Measurements from ENCODE around the gene PGBD5.

Gene PGBD5

DNA sequence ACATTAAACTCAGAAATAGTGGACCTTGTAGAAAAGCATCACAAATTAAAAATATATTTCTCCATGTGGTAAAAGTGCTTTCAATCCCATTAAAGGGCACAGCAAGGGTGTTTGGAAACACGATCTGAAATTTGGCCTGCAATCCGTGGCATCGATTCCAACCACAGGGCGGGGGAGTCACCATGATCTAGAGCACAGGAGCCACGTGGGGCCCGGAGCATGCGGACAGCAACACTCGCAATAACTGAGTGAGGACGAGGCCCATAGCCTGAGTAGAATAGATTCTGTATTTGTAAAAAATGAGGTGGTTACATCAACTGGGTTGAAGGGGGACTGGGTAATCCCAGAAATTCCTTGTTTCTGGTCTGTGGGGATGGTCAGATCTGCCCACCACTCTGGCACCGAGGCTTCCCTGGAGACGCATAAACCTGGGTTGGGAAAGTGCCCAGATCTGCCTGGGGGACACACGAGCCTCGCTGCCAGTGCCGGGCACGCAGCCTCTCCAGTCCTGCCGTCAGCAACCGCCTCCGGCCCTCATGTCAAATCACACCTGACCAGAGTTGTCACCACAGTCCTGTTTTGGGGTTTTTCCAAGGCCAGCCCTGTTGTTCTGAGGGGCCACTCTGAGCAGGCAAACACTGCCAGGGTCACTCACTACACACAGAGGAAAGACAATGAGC, 104.3 kb downstream of the PGBD5 start:
- TF ChIP-seq, protein P1, sequence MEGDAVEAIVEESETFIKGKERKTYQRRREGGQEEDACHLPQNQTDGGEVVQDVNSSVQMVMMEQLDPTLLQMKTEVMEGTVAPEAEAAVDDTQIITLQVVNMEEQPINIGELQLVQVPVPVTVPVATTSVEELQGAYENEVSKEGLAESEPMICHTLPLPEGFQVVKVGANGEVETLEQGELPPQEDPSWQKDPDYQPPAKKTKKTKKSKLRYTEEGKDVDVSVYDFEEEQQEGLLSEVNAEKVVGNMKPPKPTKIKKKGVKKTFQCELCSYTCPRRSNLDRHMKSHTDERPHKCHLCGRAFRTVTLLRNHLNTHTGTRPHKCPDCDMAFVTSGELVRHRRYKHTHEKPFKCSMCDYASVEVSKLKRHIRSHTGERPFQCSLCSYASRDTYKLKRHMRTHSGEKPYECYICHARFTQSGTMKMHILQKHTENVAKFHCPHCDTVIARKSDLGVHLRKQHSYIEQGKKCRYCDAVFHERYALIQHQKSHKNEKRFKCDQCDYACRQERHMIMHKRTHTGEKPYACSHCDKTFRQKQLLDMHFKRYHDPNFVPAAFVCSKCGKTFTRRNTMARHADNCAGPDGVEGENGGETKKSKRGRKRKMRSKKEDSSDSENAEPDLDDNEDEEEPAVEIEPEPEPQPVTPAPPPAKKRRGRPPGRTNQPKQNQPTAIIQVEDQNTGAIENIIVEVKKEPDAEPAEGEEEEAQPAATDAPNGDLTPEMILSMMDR (IDR thresholded peaks at IDR 0.05) = no peak
- TF ChIP-seq ZFX (IDR thresholded peaks at IDR 0.05; ENCODE audit: borderline replicate concordance) = no peak
- no peak overlapping the region for H3K27ac ChIP-seq

DNA sequence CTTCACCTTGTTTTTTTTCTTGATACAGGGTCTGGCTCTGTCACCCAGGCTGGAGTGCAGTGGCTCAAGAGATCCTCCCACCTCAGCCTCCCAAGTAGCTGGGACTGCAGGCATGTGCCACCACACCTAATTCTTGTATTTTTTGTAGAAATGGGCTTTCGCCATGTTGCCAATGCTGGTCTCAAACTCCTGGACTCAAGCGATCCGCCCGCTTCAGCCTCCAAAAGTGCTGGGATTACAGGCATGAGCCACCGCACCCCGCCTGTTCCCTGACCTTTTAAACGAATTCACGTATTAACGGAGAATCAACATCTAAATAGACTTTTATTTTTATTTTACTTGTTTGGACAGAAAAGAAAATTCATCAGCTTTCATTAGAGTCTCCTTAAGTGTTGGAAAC, 104.8 kb downstream of the PGBD5 start:
- TF ChIP-seq ZFX (IDR thresholded peaks at IDR 0.05; ENCODE audit: borderline replicate concordance) = no peak
- TF ChIP-seq, protein P1 (IDR thresholded peaks at IDR 0.05) = no peak
- no peak overlapping the region for H3K27ac ChIP-seq

DNA sequence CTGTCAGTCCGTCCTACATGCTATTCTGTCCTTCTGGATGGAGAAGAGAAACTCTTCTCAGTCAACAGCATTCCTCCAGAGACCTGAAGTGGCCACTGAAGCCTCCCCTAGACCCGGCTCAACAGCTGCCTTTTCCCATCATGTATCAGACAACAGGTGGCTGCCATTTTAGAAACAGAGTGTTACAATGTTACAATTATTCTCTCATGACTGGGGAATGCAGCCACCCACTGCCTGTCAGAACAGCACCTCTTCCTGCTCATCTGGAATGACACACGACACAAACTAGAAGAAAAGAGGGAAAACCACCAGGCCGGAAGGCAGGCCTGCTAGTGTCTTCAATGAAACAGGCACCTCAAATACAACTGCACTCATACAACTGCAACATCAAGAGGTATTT, 105.3 kb downstream of the PGBD5 start:
- no peak for TF ChIP-seq ZFX (IDR thresholded peaks at IDR 0.05; ENCODE audit: borderline replicate concordance)
- TF ChIP-seq, protein P1 (IDR thresholded peaks at IDR 0.05) = no peak
- H3K27ac ChIP-seq = no peak overlapping the region

DNA sequence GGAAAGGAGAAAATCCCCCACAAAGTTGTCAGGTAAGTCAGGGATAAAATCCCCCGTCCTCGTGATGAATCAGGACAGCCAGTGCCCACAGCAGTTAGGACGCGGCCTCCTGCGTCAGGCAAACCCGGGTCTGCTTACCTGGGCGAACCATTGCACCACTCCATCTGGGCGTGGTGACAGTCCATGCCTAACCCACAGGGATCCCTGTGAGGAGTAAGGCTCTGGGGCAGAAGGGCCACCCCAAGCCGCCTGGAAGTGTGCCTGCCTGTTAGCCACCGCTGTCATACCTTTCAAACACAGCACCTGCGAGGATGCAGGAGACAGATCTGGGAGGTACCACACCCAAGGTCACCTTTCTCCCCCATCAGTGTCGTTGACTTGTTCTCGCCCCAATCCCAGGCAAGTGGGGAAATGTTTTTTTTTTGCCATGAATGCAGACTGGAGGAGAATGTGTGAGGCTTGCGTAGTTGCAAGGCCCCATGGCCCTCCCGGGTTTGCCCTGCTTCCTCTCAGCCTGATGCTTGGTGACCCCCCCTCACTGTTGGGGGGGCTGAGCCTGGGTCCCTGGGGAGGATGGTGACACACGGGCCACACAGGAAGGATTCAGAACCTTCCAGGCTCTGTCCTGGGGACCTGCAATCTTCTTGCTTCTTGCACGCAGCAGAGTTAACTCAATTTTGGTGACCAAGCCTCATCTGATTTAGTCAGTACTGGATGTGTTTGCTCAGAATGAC, 107.0 kb downstream of the PGBD5 start:
- H3K27ac ChIP-seq = no peak overlapping the region

DNA sequence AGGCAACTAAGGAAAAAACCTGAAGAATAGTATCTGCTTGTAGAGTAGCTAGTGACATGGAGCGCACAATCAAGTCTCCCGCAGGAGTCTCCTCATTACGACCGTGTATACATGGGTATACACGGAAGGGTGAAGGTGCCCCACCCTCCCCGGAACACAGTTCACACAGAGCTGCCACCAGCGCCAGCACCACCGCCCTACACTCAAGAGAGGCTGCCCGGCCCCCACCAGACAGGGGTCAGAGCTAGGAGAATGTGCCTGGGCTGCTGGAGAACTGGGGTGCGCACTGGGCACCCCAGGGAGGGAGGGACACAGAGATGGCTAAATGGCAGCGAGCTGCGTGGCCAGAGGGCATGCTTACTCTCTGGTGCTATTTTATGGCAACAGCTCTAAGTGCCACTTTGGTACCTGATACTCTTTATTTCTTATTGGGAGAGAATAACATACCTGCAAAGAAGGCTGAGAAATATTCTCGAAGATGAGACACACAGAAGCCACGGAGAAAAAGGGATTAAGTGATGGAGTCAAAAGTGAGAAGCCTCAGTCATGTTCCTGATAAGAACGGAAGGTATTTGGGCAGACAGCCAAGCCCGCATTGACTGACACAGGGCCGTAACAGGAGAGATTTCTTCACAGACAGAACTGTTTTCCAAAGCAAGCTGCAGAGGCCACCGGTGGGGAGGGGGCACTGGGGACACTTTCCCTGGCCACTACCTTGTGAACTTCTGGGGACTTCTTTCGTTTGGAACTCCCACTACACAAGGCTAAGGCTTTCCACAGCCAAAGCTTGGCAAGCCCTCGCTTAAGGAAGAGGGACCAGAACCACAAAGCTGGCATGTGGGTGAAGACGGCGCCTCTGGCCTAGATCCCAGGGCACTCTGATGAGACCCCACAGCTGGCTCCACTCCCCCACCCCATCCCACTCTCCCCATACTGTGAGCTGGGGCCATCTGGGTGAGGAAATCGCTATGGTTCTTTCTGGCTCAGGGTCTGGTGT, 108.0 kb downstream of the PGBD5 start:
- no peak for TF ChIP-seq ZFX (IDR thresholded peaks at IDR 0.05; ENCODE audit: borderline replicate concordance)
- TF ChIP-seq, protein P1 (IDR thresholded peaks at IDR 0.05) = no peak
- no peak overlapping the region for H3K27ac ChIP-seq

More for the DNA sequence above, 107.0 kb downstream of the PGBD5 start:
- TF ChIP-seq ZFX (IDR thresholded peaks at IDR 0.05; ENCODE audit: borderline replicate concordance) = no peak
- TF ChIP-seq, protein P1 (IDR thresholded peaks at IDR 0.05) = no peak

DNA sequence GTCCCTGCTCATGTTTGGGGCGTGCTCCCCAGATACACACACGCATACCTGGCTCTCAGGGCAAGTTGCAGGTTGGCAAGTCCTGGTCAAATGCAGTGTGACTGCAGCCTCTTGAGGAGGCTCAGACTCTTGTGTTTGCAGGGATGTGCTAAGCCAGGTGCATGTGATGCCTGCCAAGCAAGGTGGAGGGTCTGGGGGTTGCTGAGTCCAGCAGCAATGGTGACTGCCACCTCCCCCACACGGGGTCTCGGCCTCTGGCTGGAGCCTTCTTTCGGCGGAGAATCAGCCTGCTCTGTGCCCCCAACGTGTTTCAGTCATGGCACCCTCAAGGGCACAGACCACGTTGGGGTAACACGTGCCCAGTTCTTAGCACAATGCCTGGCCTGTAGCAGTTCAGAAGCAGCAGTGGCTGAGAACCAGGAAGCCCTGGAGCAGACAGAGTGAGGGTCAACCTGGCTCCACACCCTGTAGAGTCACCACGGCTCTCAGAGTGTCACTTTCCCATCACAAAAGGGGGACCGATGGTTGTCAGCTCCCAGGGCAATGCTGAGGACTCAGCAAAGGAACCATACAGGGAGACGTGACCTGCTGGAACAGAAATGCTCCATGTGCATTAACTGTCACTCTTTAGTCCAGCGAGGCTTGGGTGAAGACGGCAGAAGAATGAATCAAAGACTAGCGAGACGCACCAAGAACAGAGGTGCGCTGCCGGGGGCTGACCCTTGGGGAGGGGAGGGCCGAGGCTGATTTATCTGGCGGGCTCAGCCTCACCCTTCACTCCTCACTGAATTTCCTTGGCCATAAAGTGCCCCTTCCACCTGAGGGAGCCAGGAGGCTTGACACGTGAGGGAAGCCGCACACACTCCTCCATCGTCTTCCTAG, 109.0 kb downstream of the PGBD5 start:
- H3K27ac ChIP-seq = no peak overlapping the region
- TF ChIP-seq, protein P1 (IDR thresholded peaks at IDR 0.05) = no peak
- TF ChIP-seq ZFX (IDR thresholded peaks at IDR 0.05; ENCODE audit: borderline replicate concordance) = no peak

All from 22Rv1 (cell line).